H1 (cell line): Measurements from ENCODE around the gene TNFRSF14. TPM values are rescaled to one million over a fixed set of nuclear protein-coding genes. Genes with fewer than 3 reads are reported as not detected.

Experiments used
- CTCF ChIA-PET: fragments of 300-600 bp; sonication (Branson Sonifier 250); formaldehyde crosslinking; loops from one replicate; lab custom pipeline; 2021; ENCODE audit not compliant: partially characterized antibody; lab: Charles Lee
- POLR2A ChIA-PET: fragments of 300-600 bp; sonication (Branson Sonifier 250); formaldehyde crosslinking; loops from one replicate; lab custom pipeline; 2021; ENCODE audit warnings: inconsistent platforms; ENCODE audit not compliant: partially characterized antibody; lab: Charles Lee
- DNase-seq, 2 experiments: peaks; one replicate each; pipeline versions ENCODE4 v3.0.0 to v3.0.0-alpha.2; 2010 to 2022; ENCODE audit warnings: low spot score in 2 of 2, low read depth in 1 of 2, mixed read lengths in 1 of 2
- FAIRE-seq: peaks from 2 replicates; lab custom pipeline; 2011; peaks lifted over from hg19 to GRCh38; lab: Jason Lieb, UNC
- H2AFZ ChIP-seq: 2 replicates; pipeline ENCODE4 v1.8.1; 2012; ENCODE audit warnings: low read length, inconsistent platforms
- H2AK5ac ChIP-seq: 2 replicates; pipeline ENCODE4 v1.6.1; 2013; ENCODE audit warnings: low read depth, low read length
- H2BK120ac ChIP-seq: replicated peaks from 2 replicates; pipeline ENCODE3; 2013; ENCODE audit warnings: low read depth, low read length, inconsistent platforms
- H2BK12ac ChIP-seq: 2 replicates; pipeline ENCODE4 v1.6.1; 2013; ENCODE audit warnings: low read depth, low read length
- H2BK15ac ChIP-seq: 2 replicates; pipeline ENCODE4 v1.6.1; 2013; ENCODE audit warnings: low read length
- H2BK20ac ChIP-seq: 2 replicates; pipeline ENCODE4 v1.6.1; 2013; ENCODE audit warnings: low read length
- H2BK5ac ChIP-seq: 2 replicates; pipeline ENCODE4 v1.6.1; 2013; ENCODE audit warnings: low read depth, low read length
- H3K14ac ChIP-seq: 2 replicates; pipeline ENCODE4 v1.6.1; 2013; ENCODE audit warnings: inconsistent platforms; ENCODE audit not compliant: insufficient read length
- H3K18ac ChIP-seq: 2 replicates; pipeline ENCODE4 v1.6.1; 2013; ENCODE audit warnings: low read length; ENCODE audit errors: extremely low read depth
- H3K23ac ChIP-seq: 2 replicates; pipeline ENCODE4 v1.6.1; 2013; ENCODE audit warnings: inconsistent platforms; ENCODE audit not compliant: insufficient read length
- H3K23me2 ChIP-seq: 2 replicates; pipeline ENCODE4 v1.6.1; 2013; ENCODE audit warnings: low read depth, low read length
- H3K27ac ChIP-seq: 2 replicates; pipeline ENCODE4 v1.6.1; 2011; ENCODE audit warnings: low read depth, low read length, inconsistent platforms
- H3K27me3 ChIP-seq, 4 experiments: replicated peaks in 1 of 4; 1 replicate in 1 of 4; 2 replicates in 3 of 4; pipeline versions ENCODE4 v1.6.1 to v1.8.1; 2011 to 2013; ENCODE audit warnings: low read length in 3 of 4, mild to moderate bottlenecking in 3 of 4, inconsistent platforms in 2 of 4, mixed read lengths in 2 of 4, moderate library complexity in 1 of 4; ENCODE audit not compliant: control insufficient read depth in 3 of 4, insufficient read depth in 3 of 4; ENCODE audit errors: extremely low read depth in 1 of 4
- H3K36me3 ChIP-seq, 4 experiments: 2 replicates each; pipeline versions ENCODE4 v1.6.1 to v1.8.1; 2011 to 2013; ENCODE audit warnings: mild to moderate bottlenecking in 4 of 4, low read length in 3 of 4, moderate library complexity in 2 of 4, control low read depth in 1 of 4, inconsistent platforms in 1 of 4; ENCODE audit not compliant: insufficient read depth in 4 of 4, control insufficient read depth in 2 of 4
- H3K4ac ChIP-seq: replicated peaks from 2 replicates; pipeline ENCODE3; 2013; ENCODE audit warnings: low read length, low read depth, mixed read lengths, inconsistent platforms; ENCODE audit not compliant: insufficient read length
- H3K4me1 ChIP-seq, 4 experiments: replicated peaks in 1 of 4; 1 replicate in 1 of 4; 2 replicates in 3 of 4; pipeline versions ENCODE4 v1.6.1 to v1.8.1; 2011 to 2013; ENCODE audit warnings: low read length in 3 of 4, inconsistent platforms in 2 of 4, mixed read lengths in 1 of 4; ENCODE audit not compliant: insufficient read depth in 4 of 4, control insufficient read depth in 3 of 4
- H3K4me2 ChIP-seq, 2 experiments: 2 replicates each; pipeline versions ENCODE4 v1.6.1 to v1.8.1; 2011 to 2013; ENCODE audit warnings: low read depth in 2 of 2, low read length in 2 of 2, control low read depth in 1 of 2, inconsistent platforms in 1 of 2, mild to moderate bottlenecking in 1 of 2; ENCODE audit not compliant: insufficient read depth in 1 of 2
- H3K4me3 ChIP-seq, 4 experiments: fragments of 200-600, 300-600 bp in 1 of 4; sonication (generic), shearing (Covaris generic), sonication (Bioruptor Twin) in 1 of 4; 2 replicates each; pipeline versions ENCODE4 v1.5.1 to v1.8.1; 2011 to 2016; ENCODE audit warnings: low read length in 4 of 4, low read depth in 3 of 4, control low read depth in 2 of 4, inconsistent platforms in 2 of 4, mild to moderate bottlenecking in 2 of 4, mixed read lengths in 1 of 4, moderate library complexity in 1 of 4; ENCODE audit not compliant: insufficient read depth in 2 of 4; ENCODE audit errors: extremely low read depth in 1 of 4
- H3K56ac ChIP-seq: replicated peaks from 2 replicates; pipeline ENCODE3; 2013; ENCODE audit warnings: low read depth, mild to moderate bottlenecking, mixed read lengths, low read length, inconsistent platforms; ENCODE audit not compliant: insufficient read length
- H3K79me1 ChIP-seq: 2 replicates; pipeline ENCODE4 v1.6.1; 2013; ENCODE audit warnings: low read depth, low read length, control low read depth
- H3K79me2 ChIP-seq, 2 experiments: 2 replicates each; pipeline versions ENCODE4 v1.6.1 to v1.8.1; 2012 to 2013; ENCODE audit warnings: low read length in 2 of 2, mild to moderate bottlenecking in 2 of 2, inconsistent platforms in 1 of 2; ENCODE audit not compliant: insufficient read depth in 2 of 2, control insufficient read depth in 1 of 2
- H3K9ac ChIP-seq, 4 experiments: replicated peaks in 1 of 4; 1 replicate in 1 of 4; 2 replicates in 3 of 4; pipeline versions ENCODE4 v1.6.1 to v1.8.1; 2011 to 2013; ENCODE audit warnings: low read depth in 3 of 4, low read length in 3 of 4, control low read depth in 2 of 4, mild to moderate bottlenecking in 2 of 4, moderate library complexity in 2 of 4, inconsistent platforms in 1 of 4; ENCODE audit errors: extremely low read depth in 1 of 4
- H3K9me3 ChIP-seq, 2 experiments: 2 replicates each; pipeline versions ENCODE4 v1.6.1 to v1.8.1; 2012 to 2013; ENCODE audit warnings: mild to moderate bottlenecking in 2 of 2, moderate library complexity in 2 of 2, control low read depth in 1 of 2, inconsistent platforms in 1 of 2, low read depth in 1 of 2, low read length in 1 of 2, mixed read lengths in 1 of 2; ENCODE audit not compliant: insufficient read depth in 2 of 2
- H4K20me1 ChIP-seq, 2 experiments: replicated peaks in 1 of 2; 2 replicates each; pipeline versions ENCODE3 to v1.8.1; 2011 to 2013; ENCODE audit warnings: inconsistent platforms in 2 of 2, low read length in 2 of 2, mild to moderate bottlenecking in 1 of 2; ENCODE audit not compliant: insufficient read depth in 2 of 2, control insufficient read depth in 1 of 2
- H4K5ac ChIP-seq: 2 replicates; pipeline ENCODE4 v1.6.1; 2013; ENCODE audit warnings: low read length, low read depth, mixed read lengths, inconsistent platforms; ENCODE audit not compliant: insufficient read length
- H4K8ac ChIP-seq: 2 replicates; pipeline ENCODE4 v1.8.0; 2013; ENCODE audit warnings: mild to moderate bottlenecking, moderate library complexity, low read length, inconsistent platforms; ENCODE audit not compliant: insufficient read depth; ENCODE audit errors: extremely low read depth
- H4K91ac ChIP-seq: replicated peaks from 2 replicates; pipeline ENCODE3; 2013; ENCODE audit warnings: low read length, mixed read lengths, inconsistent platforms; ENCODE audit not compliant: insufficient read length
- ASH2L ChIP-seq: fragments of 200-600, 300-600 bp; sonication (generic); IDR thresholded peaks from one replicate; pipeline ENCODE4 v1.7.1; 2017; ENCODE audit warnings: low read length
- BACH1 ChIP-seq: IDR thresholded peaks from 2 replicates; pipeline ENCODE4 v1.6.1; 2012; ENCODE audit warnings: low read length, improper control_type of control experiment
- SRF ChIP-seq: IDR thresholded peaks from 2 replicates; pipeline ENCODE4 v1.6.1; 2011; ENCODE audit warnings: mild to moderate bottlenecking, low read depth, low read length, moderate library complexity
- WGBS, 2 experiments: shearing (Covaris generic) in 1 of 2; methylation state at CpG; one replicate each; pipeline versions ENCODE4 v1.1.6 to v1.1.7; 2013 to 2015; ENCODE audit warnings: low lambda C conversion rate in 2 of 2, mixed read lengths in 2 of 2, inconsistent platforms in 1 of 2, low coverage in 1 of 2, missing lambda C conversion rate in 1 of 2; ENCODE audit not compliant: insufficient replicate concordance in 2 of 2, insufficient coverage in 1 of 2, insufficient read length in 1 of 2; ENCODE audit errors: extremely low coverage in 1 of 2, missing lambda C conversion rate in 1 of 2; 5-methylcytosine and 5-hydroxymethylcytosine counted together
- polyA plus RNA-seq, 7 experiments: library from polyadenylated mRNA; depleted of rRNA in 3 of 7; stranded (reverse) in 5 of 7; unstranded in 2 of 7; fragments of >200 nt in 5 of 7; fragments of 200-250 nt in 2 of 7; gene quantifications; 1 replicate in 5 of 7; 2 replicates in 1 of 7; 4 replicates in 1 of 7; pipeline versions ENCODE4 v1.2.1 to v1.2.3, GENCODE V29; 2011 to 2013; ENCODE audit warnings: missing spikeins in 2 of 7, mixed read lengths in 2 of 7
- total RNA-seq: library from RNA; stranded (reverse); fragmentation: NEBNext Ultra II Directional; extraction: Animal tissue kit (Norgen Biotek cat#: 25700); gene quantifications from 2 replicates; pipeline ENCODE4 v1.2.1, GENCODE V29; 2021

TNFRSF14 gene
- total and polyA plus RNA-seq, 2 of the 8 experiments (the other 6 are each of a cell fraction or from before 2014, with no cell fraction given), result 0.36 to 0.50 TPM

DNA sequence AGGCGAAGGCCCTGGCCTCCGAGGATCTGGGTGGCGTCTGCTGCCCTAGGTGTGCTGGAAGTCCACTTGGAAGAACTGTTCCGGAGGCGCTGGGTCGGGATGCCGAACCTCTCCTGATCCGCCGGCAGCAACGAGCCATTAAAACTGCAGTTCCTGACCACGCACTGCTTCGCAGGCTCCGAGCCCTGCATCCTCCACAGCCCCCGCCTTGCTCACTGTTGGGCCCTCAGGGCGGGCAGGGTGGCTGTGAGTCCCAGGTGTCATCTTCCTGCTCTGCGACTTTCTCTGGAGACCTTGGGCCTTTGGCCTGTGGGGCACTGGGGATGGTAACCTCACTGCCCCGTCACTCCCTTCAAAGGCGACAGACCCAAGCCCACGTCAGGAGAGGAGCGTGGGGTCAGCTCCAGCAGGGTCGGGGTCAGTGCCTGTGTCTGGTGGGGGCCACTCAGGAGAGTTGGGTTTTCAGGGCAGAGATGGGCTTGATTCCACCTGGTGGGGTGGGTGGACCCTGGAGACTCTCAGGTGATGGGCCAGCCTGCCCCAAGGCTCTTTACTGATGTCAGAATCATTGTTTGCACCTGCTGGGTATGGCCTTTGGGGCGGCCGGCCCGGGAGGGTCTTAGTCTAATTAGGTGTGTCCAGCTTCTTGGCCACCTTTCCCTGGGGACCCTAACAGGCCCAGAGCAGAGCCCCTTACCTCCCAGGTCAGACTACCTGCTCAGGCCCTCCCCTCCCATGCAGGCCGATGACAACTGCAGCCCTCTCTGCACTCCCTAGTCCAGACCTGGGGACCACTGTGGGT, 33.5 kb downstream of the TNFRSF14 start:
- Histone ChIP-seq H3K23me2 (peaks cover 12% of the 10 kb centered on the region), H3K27ac (no peak overlapping the region), H3K4me1 (peaks cover 0 to 17% (median 8%) of the 10 kb centered on the region in 4 experiments; a peak in 3 of 7 replicates), H2AK5ac (no peak overlapping the region), H3K56ac (no peak overlapping the region), H3K4ac (no peak overlapping the region), H3K9ac (no peak overlapping the region), H3K36me3 (peaks cover 0 to 8% (median 0%) of the 10 kb centered on the region in 4 experiments; a peak in 1 of 8 replicates), H3K79me1 (no peaks in the 10 kb centered on the region; the same call in 1 of the 2 replicates), H3K79me2 (no peaks in the 10 kb centered on the region), H4K20me1 (peaks cover 2 to 3% of the 10 kb centered on the region in 2 experiments), H3K14ac (no peak overlapping the region), H3K9me3 (peaks cover 0 to 12% of the 10 kb centered on the region in 2 experiments; a peak in 2 of 4 replicates), H2BK12ac (no peak overlapping the region), H3K18ac (no peak overlapping the region), H3K27me3 (no peaks in the 10 kb centered on the region), H4K91ac (no peak overlapping the region), H2BK5ac (no peak overlapping the region), H2BK15ac (no peak overlapping the region), H4K5ac (no peak overlapping the region), H3K4me2 (no peak overlapping the region), H3K23ac (no peak overlapping the region), H2AFZ (no peak overlapping the region), H2BK20ac (no peak overlapping the region), H2BK120ac (no peak overlapping the region), H3K4me3 (no peak overlapping the region), H4K8ac (no peak overlapping the region)
- POLR2A ChIA-PET, result no interaction called here
- WGBS, 2 experiments, result 91% methylated on average over 19 of the region's 25 CpGs; no CpG with 5 or more reads in 1 of the 2 experiments
- DNase-seq, result no peak
- FAIRE-seq, result no peak
- CTCF ChIA-PET, result no interaction called here
- no peak for TF ChIP-seq SRF
- TF ChIP-seq ASH2L, result no peak
- TF ChIP-seq BACH1, result no peak
